ENCODE results near the gene PPP1R3C. TPM values are rescaled to one million over a fixed set of nuclear protein-coding genes. Genes with fewer than 3 reads are reported as not detected.

Gene PPP1R3C
- total and polyA plus RNA-seq, 4 donors = 25.5 to 76.1 (median 31.0) TPM

- Histone ChIP-seq H3K9ac (ENCODE audit: low read depth in 1 of 2, low read length in 2 of 2) (no peak overlapping the region), H3K36me3 (ENCODE audit: control insufficient read depth in 4 of 4, insufficient read depth in 3 of 4, low read depth in 1 of 4, low read length in 3 of 4) (no peaks in the 10 kb centered on the region), H3K9me3 (ENCODE audit: control insufficient read depth in 4 of 4, low read length in 3 of 4) (no peaks in the 10 kb centered on the region), H3K4me1 (ENCODE audit: control insufficient read depth in 4 of 4, insufficient read depth in 4 of 4, low read length in 3 of 4) (no peaks in the 10 kb centered on the region), H3K4me3 (ENCODE audit: low read depth in 1 of 3, low read length in 3 of 3) (no peak overlapping the region), H3K27ac (ENCODE audit: low read depth in 1 of 2, low read length in 2 of 2) (peak overlapping the region; percentile 20 to 63), H3K27me3 (ENCODE audit: control insufficient read depth in 4 of 4, insufficient read depth in 4 of 4, low read length in 3 of 4) (no peaks in the 10 kb centered on the region)
- no peak for DNase-seq (ENCODE audit: low spot score)
- TF ChIP-seq NR2F2 (IDR thresholded peaks at IDR 0.05) (peak; percentile 20), SP1 (IDR thresholded peaks at IDR 0.05) (no peak)
- WGBS = 83% methylated on average over 7 of the region's 7 CpGs
These were observed 42.5 kb downstream of the PPP1R3C start for GRCh38 chr10:91590142-91590903.

- H3K27ac ChIP-seq (ENCODE audit: low read depth in 1 of 2, low read length in 2 of 2) = no peak overlapping the region
- TF ChIP-seq GABPA (IDR thresholded peaks at IDR 0.05 in 1 of 2, conservative IDR thresholded peaks at IDR 0.05 in 1 of 2) (no peak), FOXA2 (IDR thresholded peaks at IDR 0.05) (no peak), EGR1 (IDR thresholded peaks at IDR 0.05; ENCODE audit: low read depth in 2 of 2) (no peak), YY1 (IDR thresholded peaks at IDR 0.05) (no peak), TAF1 (conservative IDR thresholded peaks at IDR 0.05) (no peak), ATF3 (IDR thresholded peaks at IDR 0.05) (no peak), RXRA (IDR thresholded peaks at IDR 0.05) (no peak), ZBTB33 (IDR thresholded peaks at IDR 0.05) (no peak), HNF4A (conservative IDR thresholded peaks at IDR 0.05) (no peak), REST (IDR thresholded peaks at IDR 0.05) (no peak), NR2F2 (IDR thresholded peaks at IDR 0.05) (no peak), FOXA1 (IDR thresholded peaks at IDR 0.05) (no peak), MAX (IDR thresholded peaks at IDR 0.05) (no peak), CTCF (IDR thresholded peaks at IDR 0.05; ENCODE audit: low read depth, low read length, missing input control) (no peak), JUND (IDR thresholded peaks at IDR 0.05) (no peak), SP1 (IDR thresholded peaks at IDR 0.05) (no peak)
- WGBS = 97% methylated on average over 3 of the region's 3 CpGs
- H3K36me3 ChIP-seq (ENCODE audit: control insufficient read depth in 4 of 4, insufficient read depth in 3 of 4, low read depth in 1 of 4, low read length in 3 of 4) = no peaks in the 10 kb centered on the region
- no peaks in the 10 kb centered on the region for H3K27me3 ChIP-seq (ENCODE audit: control insufficient read depth in 4 of 4, insufficient read depth in 4 of 4, low read length in 3 of 4)
- no peaks in the 10 kb centered on the region for H3K4me1 ChIP-seq (ENCODE audit: control insufficient read depth in 4 of 4, insufficient read depth in 4 of 4, low read length in 3 of 4)
- DNase-seq (ENCODE audit: low spot score) = no peak
- no peaks in the 10 kb centered on the region for H3K9me3 ChIP-seq (ENCODE audit: control insufficient read depth in 4 of 4, low read length in 3 of 4)
- no peak overlapping the region for H3K9ac ChIP-seq (ENCODE audit: low read depth in 1 of 2, low read length in 2 of 2)
- H3K4me3 ChIP-seq (ENCODE audit: low read depth in 1 of 3, low read length in 3 of 3) = no peak overlapping the region
These were observed 43.2 kb downstream of the PPP1R3C start for GRCh38 chr10:91589658-91590035.
